ENCODE measurements around the gene SWAP70.

DNA sequence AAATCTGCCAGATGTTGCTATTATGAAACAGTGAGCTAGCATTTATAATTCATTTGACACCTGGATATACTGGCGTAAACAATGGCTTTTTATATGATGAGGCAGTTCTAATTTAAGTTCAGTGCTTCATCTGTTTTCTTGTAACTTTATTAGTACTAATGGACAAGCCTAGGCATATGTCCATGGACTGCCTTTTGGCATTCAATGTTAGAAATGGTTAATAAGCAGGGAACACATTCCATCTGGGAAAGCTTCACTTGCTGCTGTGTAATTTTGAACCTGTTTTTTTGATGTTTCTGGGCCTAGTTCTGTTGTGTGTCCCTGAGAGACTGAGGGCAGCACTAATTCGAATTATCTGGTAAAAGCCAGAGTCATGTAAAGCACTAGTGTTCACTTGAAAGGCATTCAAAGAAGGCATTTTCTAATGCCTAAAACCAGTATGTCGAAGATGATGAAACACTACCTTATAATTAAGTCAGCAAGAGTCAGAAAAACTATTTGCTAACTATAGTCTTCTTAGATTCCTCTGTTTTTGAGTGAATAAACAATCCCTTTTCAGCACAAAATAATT lies 138.5 kb downstream of the SWAP70 start:
- TF ChIP-seq EP300 (IDR thresholded peaks at IDR 0.05; ENCODE audit: borderline replicate concordance): no peak
- no peak for TF ChIP-seq TAF1 (IDR thresholded peaks at IDR 0.05; ENCODE audit: low read depth)
- TF ChIP-seq NFIC (IDR thresholded peaks at IDR 0.05): no peak
- TF ChIP-seq, protein P1, sequence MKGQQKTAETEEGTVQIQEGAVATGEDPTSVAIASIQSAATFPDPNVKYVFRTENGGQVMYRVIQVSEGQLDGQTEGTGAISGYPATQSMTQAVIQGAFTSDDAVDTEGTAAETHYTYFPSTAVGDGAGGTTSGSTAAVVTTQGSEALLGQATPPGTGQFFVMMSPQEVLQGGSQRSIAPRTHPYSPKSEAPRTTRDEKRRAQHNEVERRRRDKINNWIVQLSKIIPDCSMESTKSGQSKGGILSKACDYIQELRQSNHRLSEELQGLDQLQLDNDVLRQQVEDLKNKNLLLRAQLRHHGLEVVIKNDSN (IDR thresholded peaks at IDR 0.05): no peak
- TF ChIP-seq CREB1 (IDR thresholded peaks at IDR 0.05; ENCODE audit: low read depth): no peak
- TF ChIP-seq YY1 (IDR thresholded peaks at IDR 0.05; ENCODE audit: low read depth): no peak
- no peak for TF ChIP-seq CEBPB (IDR thresholded peaks at IDR 0.05)
- TF ChIP-seq RAD21 (IDR thresholded peaks at IDR 0.05; ENCODE audit: low read depth): no peak
- no peak for TF ChIP-seq FOXM1 (IDR thresholded peaks at IDR 0.05; ENCODE audit: borderline replicate concordance, low read depth)
- TF ChIP-seq, protein P2, sequence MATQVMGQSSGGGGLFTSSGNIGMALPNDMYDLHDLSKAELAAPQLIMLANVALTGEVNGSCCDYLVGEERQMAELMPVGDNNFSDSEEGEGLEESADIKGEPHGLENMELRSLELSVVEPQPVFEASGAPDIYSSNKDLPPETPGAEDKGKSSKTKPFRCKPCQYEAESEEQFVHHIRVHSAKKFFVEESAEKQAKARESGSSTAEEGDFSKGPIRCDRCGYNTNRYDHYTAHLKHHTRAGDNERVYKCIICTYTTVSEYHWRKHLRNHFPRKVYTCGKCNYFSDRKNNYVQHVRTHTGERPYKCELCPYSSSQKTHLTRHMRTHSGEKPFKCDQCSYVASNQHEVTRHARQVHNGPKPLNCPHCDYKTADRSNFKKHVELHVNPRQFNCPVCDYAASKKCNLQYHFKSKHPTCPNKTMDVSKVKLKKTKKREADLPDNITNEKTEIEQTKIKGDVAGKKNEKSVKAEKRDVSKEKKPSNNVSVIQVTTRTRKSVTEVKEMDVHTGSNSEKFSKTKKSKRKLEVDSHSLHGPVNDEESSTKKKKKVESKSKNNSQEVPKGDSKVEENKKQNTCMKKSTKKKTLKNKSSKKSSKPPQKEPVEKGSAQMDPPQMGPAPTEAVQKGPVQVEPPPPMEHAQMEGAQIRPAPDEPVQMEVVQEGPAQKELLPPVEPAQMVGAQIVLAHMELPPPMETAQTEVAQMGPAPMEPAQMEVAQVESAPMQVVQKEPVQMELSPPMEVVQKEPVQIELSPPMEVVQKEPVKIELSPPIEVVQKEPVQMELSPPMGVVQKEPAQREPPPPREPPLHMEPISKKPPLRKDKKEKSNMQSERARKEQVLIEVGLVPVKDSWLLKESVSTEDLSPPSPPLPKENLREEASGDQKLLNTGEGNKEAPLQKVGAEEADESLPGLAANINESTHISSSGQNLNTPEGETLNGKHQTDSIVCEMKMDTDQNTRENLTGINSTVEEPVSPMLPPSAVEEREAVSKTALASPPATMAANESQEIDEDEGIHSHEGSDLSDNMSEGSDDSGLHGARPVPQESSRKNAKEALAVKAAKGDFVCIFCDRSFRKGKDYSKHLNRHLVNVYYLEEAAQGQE (IDR thresholded peaks at IDR 0.05; ENCODE audit: low read depth): no peak
- TF ChIP-seq, protein P3, sequence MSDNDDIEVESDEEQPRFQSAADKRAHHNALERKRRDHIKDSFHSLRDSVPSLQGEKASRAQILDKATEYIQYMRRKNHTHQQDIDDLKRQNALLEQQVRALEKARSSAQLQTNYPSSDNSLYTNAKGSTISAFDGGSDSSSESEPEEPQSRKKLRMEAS (IDR thresholded peaks at IDR 0.05): no peak
- no peak for TF ChIP-seq TCF12 (IDR thresholded peaks at IDR 0.05; ENCODE audit: low read depth)

Data from Ishikawa (cell line).